Endothelial cell of umbilical vein (primary cell): ENCODE measurements around the gene OSTM1.

Source experiments
- CTCF ChIP-seq, 2 donors: IDR thresholded peaks; 1 replicate in 1 of 2; 2 replicates in 1 of 2; pipeline ENCODE4 v1.5.1; 2011; ENCODE audit warnings: low read length in 2 of 2, mild to moderate bottlenecking in 2 of 2, moderate library complexity in 2 of 2, control low read depth in 1 of 2, inconsistent platforms in 1 of 2, low read depth in 1 of 2; ENCODE audit not compliant: insufficient read depth in 1 of 2; ENCODE audit errors: extremely low read depth in 1 of 2
- EZH2 ChIP-seq: IDR thresholded peaks from 2 replicates; pipeline ENCODE4 v1.6.1; 2012; ENCODE audit warnings: borderline replicate concordance, low read depth, mild to moderate bottlenecking, moderate library complexity, low read length, inconsistent platforms; ENCODE audit not compliant: severe bottlenecking
- MYC ChIP-seq: IDR thresholded peaks from one replicate; pipeline ENCODE4 v1.6.1; 2011; ENCODE audit warnings: mild to moderate bottlenecking, low read depth, low read length
- POLR2A ChIP-seq: IDR thresholded peaks from 2 replicates; pipeline ENCODE4 v1.6.1; 2012; ENCODE audit warnings: low read depth, mild to moderate bottlenecking, control low read depth, low read length

GRCh38 chr6:108123481-108123929 lies 49.0 kb upstream of the OSTM1 start:
- TF ChIP-seq POLR2A (no peak), MYC (no peak), CTCF (IDR thresholded peaks at IDR 0.05; ENCODE audit: extremely low read depth in 1 of 2, insufficient read depth in 1 of 2, low read depth in 1 of 2, low read length in 2 of 2) (no peak), EZH2 (peak; percentile 3)
